ENCODE data around the gene ITGB3. TPM values are rescaled to one million over a fixed set of nuclear protein-coding genes. Genes with fewer than 3 reads are reported as not detected.

ITGB3 gene
- total RNA-seq, 1 donor from 2014 or later: 6.6 TPM

DNA sequence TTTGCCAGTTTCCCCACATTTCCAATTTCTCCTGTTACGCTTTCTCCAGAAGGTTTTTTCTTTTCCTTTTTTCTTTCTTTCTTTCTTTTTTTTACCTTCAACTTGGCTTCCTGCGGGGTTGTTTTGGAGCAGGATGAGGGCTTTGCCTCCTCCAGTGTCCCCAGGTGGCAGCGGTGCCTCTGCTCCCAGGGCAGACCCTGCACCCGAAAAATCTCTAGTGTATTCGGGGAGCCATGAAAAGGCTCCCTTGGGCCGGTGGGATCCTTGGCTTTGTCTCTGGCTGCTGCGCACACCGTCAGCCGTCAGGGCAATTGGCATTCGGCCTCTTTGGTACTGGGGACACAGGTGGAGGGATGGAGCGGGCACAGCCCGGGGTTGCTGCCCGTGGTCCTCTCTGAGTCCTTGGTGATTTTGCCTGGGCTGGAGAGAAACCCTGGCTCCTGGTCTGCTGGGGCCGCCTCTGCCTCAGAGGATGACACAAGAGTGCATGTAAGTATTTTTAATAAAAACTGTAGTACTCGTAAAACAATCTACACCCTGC, 846 bp downstream of the ITGB3 start:
- H3K27ac ChIP-seq: no peak overlapping the region
- ATAC-seq: no peak
- H3K4me3 ChIP-seq: peak overlapping the region; percentile 64
- intact Hi-C loops (cut with DNase I): no loop called here
- DNase-seq: no peak
- no peaks in the 10 kb centered on the region for H3K36me3 ChIP-seq
- peaks cover 12% of the 10 kb centered on the region for H3K27me3 ChIP-seq
- TF ChIP-seq, protein P1, sequence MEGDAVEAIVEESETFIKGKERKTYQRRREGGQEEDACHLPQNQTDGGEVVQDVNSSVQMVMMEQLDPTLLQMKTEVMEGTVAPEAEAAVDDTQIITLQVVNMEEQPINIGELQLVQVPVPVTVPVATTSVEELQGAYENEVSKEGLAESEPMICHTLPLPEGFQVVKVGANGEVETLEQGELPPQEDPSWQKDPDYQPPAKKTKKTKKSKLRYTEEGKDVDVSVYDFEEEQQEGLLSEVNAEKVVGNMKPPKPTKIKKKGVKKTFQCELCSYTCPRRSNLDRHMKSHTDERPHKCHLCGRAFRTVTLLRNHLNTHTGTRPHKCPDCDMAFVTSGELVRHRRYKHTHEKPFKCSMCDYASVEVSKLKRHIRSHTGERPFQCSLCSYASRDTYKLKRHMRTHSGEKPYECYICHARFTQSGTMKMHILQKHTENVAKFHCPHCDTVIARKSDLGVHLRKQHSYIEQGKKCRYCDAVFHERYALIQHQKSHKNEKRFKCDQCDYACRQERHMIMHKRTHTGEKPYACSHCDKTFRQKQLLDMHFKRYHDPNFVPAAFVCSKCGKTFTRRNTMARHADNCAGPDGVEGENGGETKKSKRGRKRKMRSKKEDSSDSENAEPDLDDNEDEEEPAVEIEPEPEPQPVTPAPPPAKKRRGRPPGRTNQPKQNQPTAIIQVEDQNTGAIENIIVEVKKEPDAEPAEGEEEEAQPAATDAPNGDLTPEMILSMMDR (IDR thresholded peaks at IDR 0.05): no peak
- no peaks in the 10 kb centered on the region for H3K9me3 ChIP-seq
- H3K4me1 ChIP-seq: peaks cover 9% of the 10 kb centered on the region

DNA sequence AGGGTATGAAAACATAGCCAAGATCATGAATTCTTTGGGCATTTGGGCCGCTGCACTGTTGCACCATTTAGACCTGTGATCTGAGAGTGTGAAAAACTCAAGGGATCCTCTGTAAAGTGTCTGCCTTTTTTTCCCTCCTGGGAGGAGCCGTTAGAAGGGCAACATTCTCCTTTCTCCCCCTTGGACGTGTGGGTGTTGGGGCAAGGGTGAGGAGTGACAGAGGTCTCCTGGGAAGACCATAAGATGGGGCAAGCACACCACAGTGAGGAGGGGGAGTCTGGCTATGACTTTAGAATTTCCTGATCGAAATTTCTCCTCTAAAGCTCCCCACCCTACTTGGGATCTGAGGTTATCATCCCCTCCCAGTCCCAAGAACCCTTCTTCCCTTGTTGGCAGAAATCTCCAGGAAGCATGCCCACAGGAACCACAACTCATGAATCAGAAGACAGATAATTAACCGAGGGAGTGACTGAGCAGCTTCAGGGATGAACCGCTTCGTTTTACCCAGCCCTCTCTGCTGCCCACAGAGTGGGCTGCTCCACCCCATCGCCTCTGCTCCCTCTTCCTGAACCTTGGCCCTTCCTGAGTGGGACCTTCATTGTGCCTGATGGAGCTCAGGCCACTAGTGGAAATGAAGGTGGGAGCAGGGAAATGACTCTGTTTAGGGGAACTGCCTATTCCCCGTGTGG, 4.2 kb downstream of the ITGB3 start:
- H3K4me1 ChIP-seq: peaks cover 9% of the 10 kb centered on the region
- H3K9me3 ChIP-seq: no peaks in the 10 kb centered on the region
- peak; percentile 10 for ATAC-seq
- no peaks in the 10 kb centered on the region for H3K36me3 ChIP-seq
- H3K27me3 ChIP-seq: peaks cover 12% of the 10 kb centered on the region
- no peak for DNase-seq
- TF ChIP-seq, protein P1 (IDR thresholded peaks at IDR 0.05): no peak
- no peak overlapping the region for H3K4me3 ChIP-seq
- H3K27ac ChIP-seq: no peak overlapping the region
- intact Hi-C loops (cut with DNase I): no loop called here

DNA sequence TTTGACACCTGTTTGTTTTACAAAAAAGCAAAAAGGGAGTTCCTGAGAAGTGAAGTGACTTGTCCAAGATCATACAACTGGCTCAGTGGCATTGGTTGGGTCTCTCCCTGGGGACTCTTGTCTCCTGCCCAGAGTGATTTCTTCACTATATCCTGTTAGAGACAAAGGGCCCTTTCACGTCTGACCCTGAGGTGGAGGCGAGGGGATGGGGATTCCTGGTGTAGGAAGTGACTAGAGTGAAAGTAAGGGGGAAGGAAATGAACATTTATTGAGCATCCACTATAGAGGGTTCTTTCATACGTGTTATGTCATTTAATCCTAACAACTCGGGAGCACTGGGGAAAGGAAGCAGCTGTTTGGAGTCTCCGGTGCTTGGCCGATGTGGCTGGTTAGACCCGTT, 9.0 kb downstream of the ITGB3 start:
- intact Hi-C loops (cut with DNase I): no loop called here
- DNase-seq (no peak), ATAC-seq (no peak)
- Histone ChIP-seq H3K4me3 (no peak overlapping the region), H3K27ac (no peak overlapping the region), H3K4me1 (no peaks in the 10 kb centered on the region), H3K27me3 (no peaks in the 10 kb centered on the region), H3K36me3 (no peaks in the 10 kb centered on the region), H3K9me3 (no peaks in the 10 kb centered on the region)
- TF ChIP-seq, protein P1 (IDR thresholded peaks at IDR 0.05): no peak

DNA sequence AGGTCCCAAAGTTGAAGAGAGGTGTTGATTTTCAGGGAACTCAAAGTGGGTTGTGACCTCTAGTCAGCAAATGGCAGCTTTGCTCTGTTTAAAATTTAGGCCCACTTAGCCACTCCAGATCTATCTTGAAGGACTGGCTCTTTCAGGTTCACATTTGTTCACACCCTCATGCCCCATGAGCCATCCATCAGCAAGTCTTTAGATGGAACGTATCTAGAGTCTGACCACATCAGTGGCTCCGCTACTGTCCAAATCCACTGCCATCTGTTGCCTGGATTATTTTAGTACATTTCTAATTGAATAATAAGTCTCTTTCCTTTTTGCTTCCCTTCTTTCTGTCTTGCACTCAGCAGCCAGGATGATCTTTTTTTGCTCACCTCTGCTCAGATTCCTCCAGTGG, 10.5 kb downstream of the ITGB3 start:
- Histone ChIP-seq H3K4me1 (no peaks in the 10 kb centered on the region), H3K4me3 (no peak overlapping the region), H3K27ac (no peak overlapping the region), H3K27me3 (no peaks in the 10 kb centered on the region), H3K9me3 (no peaks in the 10 kb centered on the region), H3K36me3 (no peaks in the 10 kb centered on the region)
- intact Hi-C loops (cut with DNase I): no loop called here
- TF ChIP-seq, protein P1 (IDR thresholded peaks at IDR 0.05): no peak
- ATAC-seq (no peak), DNase-seq (no peak)

DNA sequence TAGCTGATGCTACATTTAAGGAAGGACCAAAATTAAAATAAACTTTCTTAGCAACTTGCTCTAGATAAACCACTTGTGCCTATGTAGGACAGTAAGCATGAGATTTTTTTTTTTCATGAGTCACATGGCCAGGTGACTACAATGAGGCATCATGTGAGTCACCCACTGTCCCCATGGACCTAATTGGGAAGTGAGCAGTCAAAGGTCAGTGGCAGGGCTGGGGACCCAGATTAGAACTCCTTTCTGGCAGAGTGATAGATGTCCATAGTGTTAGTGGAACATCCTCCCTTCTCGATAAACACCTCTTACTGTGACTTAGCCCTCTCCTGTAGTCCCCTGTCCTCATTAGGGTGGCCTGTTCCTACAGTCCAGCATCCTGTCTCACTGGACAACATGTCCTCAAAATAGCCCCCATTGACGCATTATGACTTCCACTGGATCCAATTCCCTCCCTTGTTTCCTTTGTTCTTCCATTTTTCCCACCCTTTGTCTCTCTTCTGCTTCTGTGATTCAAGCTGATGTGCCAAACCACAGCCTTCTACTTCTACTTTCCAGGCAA, 12.4 kb downstream of the ITGB3 start:
- TF ChIP-seq, protein P1 (IDR thresholded peaks at IDR 0.05): no peak
- H3K4me3 ChIP-seq: no peak overlapping the region
- no peak overlapping the region for H3K27ac ChIP-seq
- no peaks in the 10 kb centered on the region for H3K9me3 ChIP-seq
- ATAC-seq (peak; percentile 32), DNase-seq (no peak)
- intact Hi-C loops (cut with DNase I): no loop called here
- H3K36me3 ChIP-seq: no peaks in the 10 kb centered on the region
- no peaks in the 10 kb centered on the region for H3K4me1 ChIP-seq
- H3K27me3 ChIP-seq: no peaks in the 10 kb centered on the region

Measured in upper lobe of right lung (tissue), 1 donor.